NCI-H187 (cell line): ENCODE data around the gene STAT6.

ENCODE experiments used
- DNase-seq, 2 experiments: peaks; one replicate each; lab custom pipeline; 2025; lab: John Stamatoyannopoulos, UW

STAT6 gene

GRCh38 chr12:57047981-57048380 lies 63.2 kb downstream of the STAT6 start:
- DNase-seq: no peak

GRCh38 chr12:57046947-57047890 lies 63.9 kb downstream of the STAT6 start:
- no peak for DNase-seq

GRCh38 chr12:57046086-57046791 lies 64.9 kb downstream of the STAT6 start:
- DNase-seq: no peak
